ENCODE measurements around the gene LDLRAD3. TPM values are rescaled to one million over a fixed set of nuclear protein-coding genes. Genes with fewer than 3 reads are reported as not detected.
"Not testable (repeated sequence)": the region's sequence is repeated elsewhere in the genome, so short reads cannot be mapped to it uniquely, and the experiment has no call there.

Gene LDLRAD3
- total RNA-seq, 1 donor from 2014 or later: 3.9 TPM

- DNase-seq (ENCODE audit: low read depth): no peak
Measured at GRCh38 chr11:36162006-36162882, 218.4 kb downstream of the LDLRAD3 start.

GRCh38 chr11:36162883-36163434 is 219.1 kb downstream of the LDLRAD3 start:
- no peak for DNase-seq (ENCODE audit: low read depth)

- DNase-seq (ENCODE audit: low read depth): no peak
Measured at GRCh38 chr11:36164506-36165250, 220.8 kb downstream of the LDLRAD3 start.

- DNase-seq (ENCODE audit: low read depth): peak; percentile 21
Measured at GRCh38 chr11:36165621-36166397, 221.9 kb downstream of the LDLRAD3 start.

GRCh38 chr11:36167073-36167472 is 223.2 kb downstream of the LDLRAD3 start:
- no peak for DNase-seq (ENCODE audit: low read depth)

- DNase-seq (ENCODE audit: low read depth): no peak
Measured at GRCh38 chr11:36167729-36168128, 223.9 kb downstream of the LDLRAD3 start.

GRCh38 chr11:36177836-36178235 is 234.0 kb downstream of the LDLRAD3 start:
- no peak for DNase-seq (ENCODE audit: low read depth)

- DNase-seq (ENCODE audit: low read depth): peak; percentile 42
Measured at GRCh38 chr11:36186340-36187175, 242.7 kb downstream of the LDLRAD3 start.

GRCh38 chr11:36187622-36188021 is 243.8 kb downstream of the LDLRAD3 start:
- no peak for DNase-seq (ENCODE audit: low read depth)

- DNase-seq (ENCODE audit: low read depth): not testable (repeated sequence)
Measured at GRCh38 chr11:36189735-36190134, 245.9 kb downstream of the LDLRAD3 start.

GRCh38 chr11:36191941-36192340 is 248.1 kb downstream of the LDLRAD3 start:
- DNase-seq (ENCODE audit: low read depth): peak; percentile 19

GRCh38 chr11:36192425-36193289 is 248.8 kb downstream of the LDLRAD3 start:
- DNase-seq (ENCODE audit: low read depth): no peak

GRCh38 chr11:36193290-36193619 is 249.4 kb downstream of the LDLRAD3 start:
- no peak for DNase-seq (ENCODE audit: low read depth)

- no peak for DNase-seq (ENCODE audit: low read depth)
Measured at GRCh38 chr11:36193721-36194120, 249.9 kb downstream of the LDLRAD3 start.

- DNase-seq (ENCODE audit: low read depth): no peak
Measured at GRCh38 chr11:36195496-36196354, 251.9 kb downstream of the LDLRAD3 start.

- no peak for DNase-seq (ENCODE audit: low read depth)
Measured at GRCh38 chr11:36196411-36196998, 252.6 kb downstream of the LDLRAD3 start.

- DNase-seq (ENCODE audit: low read depth): no peak
Measured at GRCh38 chr11:36201411-36201810, 257.5 kb downstream of the LDLRAD3 start.

GRCh38 chr11:36205536-36205935 is 261.7 kb downstream of the LDLRAD3 start:
- no peak for DNase-seq (ENCODE audit: low read depth)

GRCh38 chr11:36210529-36210928 is 266.7 kb downstream of the LDLRAD3 start:
- peak; percentile 57 for DNase-seq (ENCODE audit: low read depth)
